Brain microvascular endothelial cell (primary cell): ENCODE data around the gene MAML2.

Experiments
- DNase-seq: peaks from one replicate; pipeline ENCODE4 v3.0.0-alpha.2; 2020
- H3K27ac ChIP-seq: fragments of 250-450 bp; sonication (Bioruptor Pico); 2 replicates; pipeline ENCODE4 v1.5.1; 2020; ENCODE audit warnings: mild to moderate bottlenecking, moderate library complexity
- H3K27me3 ChIP-seq: fragments of 250-450 bp; sonication (Bioruptor Pico); replicated peaks from 2 replicates; pipeline ENCODE4 v1.5.1; 2020; ENCODE audit warnings: mild to moderate bottlenecking
- H3K36me3 ChIP-seq: fragments of 250-450 bp; sonication (Bioruptor Pico); replicated peaks from 2 replicates; pipeline ENCODE4 v1.5.1; 2020; ENCODE audit warnings: mild to moderate bottlenecking
- H3K4me3 ChIP-seq: 2 replicates; pipeline ENCODE4 v1.5.1; 2011; ENCODE audit warnings: low read depth, mild to moderate bottlenecking, control low read depth, low read length, moderate library complexity
- CTCF ChIP-seq: IDR thresholded peaks from 2 replicates; pipeline ENCODE4 v1.5.1; 2011; ENCODE audit warnings: low read depth, mild to moderate bottlenecking, moderate library complexity, low read length, control low read depth, inconsistent platforms; ENCODE audit errors: missing control alignments
- in situ Hi-C: cut with HindIII; loops from 2 replicates; pipeline ENCODE4 v1.10.0; 2017; ENCODE audit warnings: low sequenced_read_pairs, low pct_ligation_motif_present

The MAML2 gene

GRCh38 chr11:96204366-96204659 lies 138.7 kb downstream of the MAML2 start:
- Histone ChIP-seq H3K36me3 (no peaks in the 10 kb centered on the region), H3K27me3 (no peaks in the 10 kb centered on the region), H3K4me3 (no peak overlapping the region), H3K27ac (no peak overlapping the region)
- in situ Hi-C loops: no loop called here
- TF ChIP-seq CTCF: no peak
- DNase-seq: no peak

- TF ChIP-seq CTCF: no peak
- Histone ChIP-seq H3K27ac (no peak overlapping the region), H3K36me3 (no peaks in the 10 kb centered on the region), H3K4me3 (no peak overlapping the region), H3K27me3 (no peaks in the 10 kb centered on the region)
- no peak for DNase-seq
- in situ Hi-C loops: no loop called here
These were observed 139.2 kb downstream of the MAML2 start for GRCh38 chr11:96203567-96204365.

- peak overlapping the region; percentile 73 for H3K27ac ChIP-seq
- no peaks in the 10 kb centered on the region for H3K36me3 ChIP-seq
These were observed 142.8 kb downstream of the MAML2 start for GRCh38 chr11:96200243-96200642.

GRCh38 chr11:96199563-96200025 lies 143.4 kb downstream of the MAML2 start:
- peak; percentile 91 for DNase-seq

More at GRCh38 chr11:96200243-96200642, 142.8 kb downstream of the MAML2 start:
- peak; percentile 54 for DNase-seq
- TF ChIP-seq CTCF: no peak
- H3K4me3 ChIP-seq: no peak overlapping the region
- no peaks in the 10 kb centered on the region for H3K27me3 ChIP-seq
- in situ Hi-C loops: no loop called here

GRCh38 chr11:96197801-96198701 lies 144.9 kb downstream of the MAML2 start:
- in situ Hi-C loops: no loop called here
- DNase-seq: no peak
- no peaks in the 10 kb centered on the region for H3K36me3 ChIP-seq
- TF ChIP-seq CTCF: no peak
- no peak overlapping the region for H3K4me3 ChIP-seq
- H3K27ac ChIP-seq: no peak overlapping the region
- no peaks in the 10 kb centered on the region for H3K27me3 ChIP-seq

More at GRCh38 chr11:96199563-96200025, 143.4 kb downstream of the MAML2 start:
- no peaks in the 10 kb centered on the region for H3K36me3 ChIP-seq
- in situ Hi-C loops: no loop called here
- H3K4me3 ChIP-seq: no peak overlapping the region
- no peak for TF ChIP-seq CTCF
- H3K27me3 ChIP-seq: no peaks in the 10 kb centered on the region
- H3K27ac ChIP-seq: peak overlapping the region; percentile 73
